Glomerular endothelial cell (primary cell): ENCODE results near the gene CEP63. TPM values are rescaled to one million over a fixed set of nuclear protein-coding genes. Genes with fewer than 3 reads are reported as not detected.

Experiments
- DNase-seq: peaks from one replicate; pipeline ENCODE4 v3.0.0-alpha.2; 2011; ENCODE audit warnings: low read depth, low spot score; ENCODE audit errors: extremely low read depth
- total RNA-seq: library from RNA; depleted of rRNA; stranded (reverse); fragments of >200 nt; gene quantifications from 2 replicates; pipeline ENCODE4 v1.2.3, GENCODE V29; 2015

Gene CEP63
- total RNA-seq, 1 donor from 2014 or later, result 17.0 TPM

- no peak for DNase-seq
Observed at GRCh38 chr3:134606033-134607025, 120.5 kb downstream of the CEP63 start.

- no peak for DNase-seq
Observed at GRCh38 chr3:134607054-134608022, 121.5 kb downstream of the CEP63 start.

- no peak for DNase-seq
Observed at GRCh38 chr3:134608023-134608770, 122.3 kb downstream of the CEP63 start.

DNA sequence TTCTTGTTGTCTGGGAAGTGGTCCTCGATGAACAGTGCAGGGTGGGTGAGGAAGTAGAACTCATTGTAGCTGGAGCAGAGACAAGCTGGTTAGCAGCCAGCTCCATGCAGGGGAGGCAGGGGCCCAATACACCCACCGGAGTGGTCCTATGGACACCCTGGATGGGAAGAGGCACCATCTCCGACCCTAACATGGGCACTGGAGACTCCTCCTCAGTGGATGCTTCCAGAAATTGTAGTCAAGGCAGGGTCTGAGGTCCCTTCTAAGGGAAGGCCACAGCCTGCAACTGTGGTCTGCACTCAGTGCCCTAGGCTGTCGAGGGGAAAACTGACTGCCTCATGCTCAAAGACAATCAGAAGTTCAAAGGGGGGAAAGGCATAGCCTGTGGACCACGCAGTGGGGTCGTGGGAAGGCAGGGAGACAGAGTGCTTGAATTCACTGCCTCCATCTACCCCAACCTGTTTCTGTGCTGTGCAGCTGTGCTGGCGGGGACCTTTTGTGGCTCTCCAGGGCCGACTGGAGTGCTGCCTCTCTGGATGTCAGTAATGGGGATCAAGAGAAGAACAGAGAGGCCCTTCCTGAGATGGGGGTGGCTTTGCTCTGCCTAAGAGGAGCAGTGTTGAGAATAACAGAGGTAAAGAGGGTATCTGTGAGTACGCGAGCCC is 123.0 kb downstream of the CEP63 start:
- no peak for DNase-seq

GRCh38 chr3:134609821-134610431 is 124.1 kb downstream of the CEP63 start:
- DNase-seq, result no peak

- DNase-seq, result no peak
Observed at GRCh38 chr3:134610432-134611385, 124.9 kb downstream of the CEP63 start.

- no peak for DNase-seq
Observed at GRCh38 chr3:134611516-134611915, 125.7 kb downstream of the CEP63 start.

GRCh38 chr3:134613006-134613520 is 127.2 kb downstream of the CEP63 start:
- no peak for DNase-seq

DNA sequence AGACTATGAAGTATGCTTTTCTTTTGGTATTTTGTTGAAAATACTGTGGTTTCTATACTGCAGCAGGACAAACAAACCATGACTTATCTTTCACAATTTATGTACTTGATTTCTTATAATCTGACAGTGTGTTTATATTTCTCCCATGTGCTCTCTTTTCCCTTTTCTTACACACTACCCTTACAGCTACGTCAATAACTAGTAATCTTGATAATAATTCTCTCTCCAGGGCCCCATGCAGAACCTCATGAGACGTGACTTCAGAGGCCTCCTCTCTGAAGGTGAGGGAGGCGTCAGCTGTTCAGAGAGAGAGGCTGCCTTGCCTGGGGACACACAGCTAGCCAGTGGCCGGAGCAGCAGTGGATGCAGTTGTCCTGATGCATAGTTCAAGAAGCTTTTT is 129.1 kb downstream of the CEP63 start:
- DNase-seq, result no peak

DNA sequence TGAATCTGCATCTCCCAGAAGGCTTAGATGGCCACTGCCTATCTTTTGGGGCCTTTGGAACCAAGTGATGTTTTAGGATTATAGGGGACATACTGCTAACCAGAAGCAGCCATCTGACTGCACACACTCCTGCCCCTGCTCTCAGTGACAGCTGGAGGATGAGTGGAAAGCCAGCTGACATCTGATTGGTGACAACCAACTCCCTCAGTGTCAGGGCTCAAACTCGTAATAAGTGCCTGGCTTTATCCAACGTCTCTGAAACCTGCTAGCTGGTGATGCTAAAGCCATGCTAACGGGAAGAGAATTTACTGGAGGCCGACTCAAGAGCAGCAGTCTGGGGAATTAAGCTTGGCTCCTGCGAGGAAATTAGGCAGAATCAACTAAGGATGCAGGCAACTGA is 129.9 kb downstream of the CEP63 start:
- no peak for DNase-seq

- no peak for DNase-seq
Observed at GRCh38 chr3:134617608-134618477, 132.0 kb downstream of the CEP63 start.

DNA sequence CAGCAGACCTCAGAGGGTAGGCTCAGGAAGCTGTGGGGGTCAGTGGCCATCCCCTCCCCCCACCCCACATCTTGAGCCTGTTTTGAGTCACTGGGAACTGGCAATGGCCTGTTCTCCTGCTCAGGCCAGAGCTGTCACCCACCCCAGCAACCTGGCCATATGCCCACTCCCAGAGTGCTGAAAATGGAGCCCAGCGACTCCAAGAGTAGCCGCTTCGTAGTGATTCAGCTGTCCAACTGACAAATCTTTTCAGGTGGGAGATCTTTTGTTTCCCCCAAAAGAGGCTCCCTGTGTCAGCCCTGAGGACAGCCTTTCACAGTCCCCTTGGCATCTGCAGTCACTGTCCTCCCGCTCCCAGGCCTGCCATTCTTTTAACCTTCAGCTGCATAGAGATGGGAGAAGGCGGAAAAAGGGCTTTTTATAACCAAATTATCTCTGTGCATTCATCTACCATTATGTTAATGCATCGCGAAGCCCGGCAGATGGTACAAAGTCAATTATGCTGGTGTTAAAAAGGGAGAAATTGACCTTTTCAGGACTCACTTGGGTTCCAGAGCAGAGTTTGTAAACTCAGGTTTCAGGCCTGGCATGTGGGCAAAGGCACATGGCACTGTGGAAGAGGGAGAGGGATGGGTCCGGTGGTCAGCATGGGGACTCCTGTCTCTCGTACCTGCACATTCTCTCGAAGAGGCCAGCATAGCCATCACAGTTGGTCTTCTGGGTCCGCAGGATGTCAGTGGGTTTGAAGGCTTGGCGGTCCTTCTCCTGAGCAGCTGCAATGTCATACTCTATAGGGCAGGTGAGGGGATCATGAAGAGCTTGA is 132.8 kb downstream of the CEP63 start:
- DNase-seq, result no peak

DNA sequence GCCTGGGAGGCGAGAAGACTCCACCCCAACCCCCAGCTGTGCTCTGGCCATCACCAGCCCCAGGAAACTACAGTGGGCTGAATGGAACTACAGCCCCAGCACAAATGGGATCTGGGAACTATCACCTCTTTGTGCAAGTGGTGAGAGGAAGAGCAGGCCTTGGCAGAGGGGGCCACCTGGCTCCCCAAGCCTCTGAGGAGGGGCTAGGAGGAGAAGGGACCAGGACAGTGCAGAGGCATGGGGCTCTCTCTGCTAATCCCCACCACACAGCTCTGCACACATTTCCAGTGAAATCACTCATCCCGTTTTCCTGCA is 133.4 kb downstream of the CEP63 start:
- no peak for DNase-seq

DNA sequence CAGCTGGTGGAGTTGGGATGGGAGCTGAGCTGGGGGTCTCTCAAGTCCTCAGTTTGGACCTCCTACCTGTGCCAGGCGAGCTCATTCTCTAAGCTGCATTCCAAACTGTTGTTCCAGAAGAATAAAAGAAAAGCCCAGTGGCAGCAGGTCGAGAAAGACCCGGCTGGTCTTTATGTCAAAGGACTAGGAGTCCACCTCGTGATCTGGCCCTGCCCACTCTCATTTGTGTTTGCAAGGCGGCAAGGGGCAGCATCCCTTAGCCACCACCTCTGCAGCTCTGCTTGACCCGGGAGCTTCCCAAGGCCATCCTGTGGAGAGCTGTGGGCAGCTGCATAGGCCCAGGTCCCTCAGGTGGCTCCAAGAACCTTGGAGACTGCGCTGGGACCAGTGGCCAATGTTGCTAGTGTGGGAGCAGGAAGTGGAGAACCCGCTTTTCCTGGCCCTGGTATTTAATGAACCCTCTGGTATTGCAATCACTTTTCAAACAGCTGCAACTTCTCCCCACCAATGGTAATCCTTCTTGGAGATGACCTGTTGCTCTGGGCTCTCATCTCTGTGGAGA is 134.1 kb downstream of the CEP63 start:
- no peak for DNase-seq

GRCh38 chr3:134620476-134621115 is 134.7 kb downstream of the CEP63 start:
- no peak for DNase-seq

GRCh38 chr3:134621854-134622253 is 136.0 kb downstream of the CEP63 start:
- no peak for DNase-seq
